ENCODE results near the gene NPDC1.
"Not testable (repeated sequence)": the region's sequence is repeated elsewhere in the genome, so short reads cannot be mapped to it uniquely, and the experiment has no call there.

Gene NPDC1

DNA sequence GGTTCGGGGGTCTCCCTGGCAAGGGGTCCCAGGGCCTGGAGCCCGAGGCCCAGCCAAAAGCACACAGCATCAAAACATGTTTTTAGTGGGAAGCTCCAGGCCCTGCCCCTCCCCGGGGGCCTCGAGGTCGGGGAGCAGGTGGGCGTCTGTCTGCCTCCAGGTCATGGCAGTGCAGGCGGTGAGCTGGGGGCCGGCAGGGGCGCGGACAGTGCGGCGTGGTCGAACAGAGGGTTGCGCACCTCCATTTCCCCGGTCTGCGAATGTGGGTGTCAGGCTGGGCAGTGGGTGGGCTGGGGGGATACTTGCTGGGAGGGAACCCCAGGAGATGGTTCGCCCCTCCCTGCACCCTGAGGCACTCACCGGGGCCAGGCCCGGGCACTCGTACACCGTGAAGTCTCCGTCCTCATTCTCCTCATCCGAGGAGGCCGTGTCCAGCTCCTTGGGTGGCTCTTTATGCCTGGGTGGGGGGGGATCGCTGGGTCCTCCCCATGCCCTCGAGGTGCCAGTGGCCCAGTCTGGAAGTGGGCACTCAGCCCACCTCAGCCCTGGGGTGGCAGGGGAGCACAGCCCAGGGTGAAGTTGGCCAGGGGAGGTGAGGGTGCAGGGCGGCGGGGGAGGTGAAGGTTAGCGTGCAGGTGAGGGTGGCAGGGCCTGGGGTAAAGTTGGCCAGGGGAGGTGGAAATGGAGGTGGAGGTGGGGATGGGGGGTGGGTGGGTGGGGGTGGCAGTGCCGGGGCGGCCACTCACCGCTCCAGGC, 6.2 kb downstream of the NPDC1 start:
- DNase-seq (ENCODE audit: low read depth), result no peak

DNA sequence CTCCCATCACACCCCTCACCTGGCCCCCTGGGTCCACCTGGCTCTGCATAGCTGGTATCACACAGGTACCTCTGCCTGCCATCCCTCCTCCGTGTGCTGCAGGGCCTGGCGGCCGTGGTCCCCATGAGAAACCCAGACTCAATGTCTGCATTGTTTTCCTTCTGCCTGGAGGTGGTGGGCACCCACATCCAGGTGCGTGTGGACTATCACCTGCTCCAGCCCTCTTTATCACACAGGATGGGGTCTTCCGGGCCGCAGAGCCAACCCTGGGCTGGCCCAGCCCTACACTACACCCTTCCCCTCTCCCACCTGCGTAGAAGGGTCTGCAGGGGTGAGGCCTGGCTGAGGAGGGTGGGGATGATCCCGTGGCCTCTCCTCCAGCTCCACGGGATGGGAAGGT, 7.1 kb downstream of the NPDC1 start:
- no peak for DNase-seq (ENCODE audit: low read depth)

DNA sequence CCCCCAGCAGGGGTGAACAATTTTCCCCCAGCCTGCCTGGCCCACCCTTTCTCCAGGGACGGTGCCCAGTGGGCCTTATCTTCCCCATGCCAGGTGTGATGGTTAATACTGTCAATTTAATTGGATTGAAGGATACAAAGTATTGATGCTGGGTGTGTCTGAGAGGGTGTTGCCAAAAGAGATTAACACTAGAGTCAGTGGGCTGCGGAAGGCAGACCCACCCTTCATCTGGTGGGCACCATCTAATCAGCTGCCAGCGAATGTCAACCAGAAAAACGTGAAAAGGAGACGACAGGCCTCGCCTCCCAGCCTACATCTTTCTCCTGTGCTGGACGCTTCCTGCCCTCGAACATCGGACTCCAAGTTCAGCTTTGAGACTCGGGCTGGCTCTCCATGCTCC, 8.5 kb downstream of the NPDC1 start:
- DNase-seq (ENCODE audit: low read depth), result no peak

DNA sequence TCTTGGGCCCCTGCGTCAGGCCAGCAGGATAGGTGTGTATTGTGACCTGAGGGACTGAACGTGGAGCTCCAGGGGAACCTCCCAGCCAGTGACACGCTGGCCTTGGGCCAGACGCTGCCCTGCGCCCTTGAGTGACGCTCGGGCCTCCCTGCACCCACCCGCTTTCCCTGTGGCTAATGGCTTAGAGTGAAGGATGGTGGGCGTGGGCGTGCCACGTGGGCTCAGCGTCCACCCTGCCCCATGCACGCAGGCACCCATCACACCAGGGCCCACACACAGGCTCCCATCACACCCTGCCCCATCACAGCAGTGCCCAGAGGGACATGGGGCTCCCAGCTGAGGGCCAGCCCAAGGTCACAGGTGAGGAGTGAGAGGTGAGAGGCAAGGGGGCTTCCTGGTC, 8.9 kb downstream of the NPDC1 start:
- DNase-seq (ENCODE audit: low read depth), result no peak

DNA sequence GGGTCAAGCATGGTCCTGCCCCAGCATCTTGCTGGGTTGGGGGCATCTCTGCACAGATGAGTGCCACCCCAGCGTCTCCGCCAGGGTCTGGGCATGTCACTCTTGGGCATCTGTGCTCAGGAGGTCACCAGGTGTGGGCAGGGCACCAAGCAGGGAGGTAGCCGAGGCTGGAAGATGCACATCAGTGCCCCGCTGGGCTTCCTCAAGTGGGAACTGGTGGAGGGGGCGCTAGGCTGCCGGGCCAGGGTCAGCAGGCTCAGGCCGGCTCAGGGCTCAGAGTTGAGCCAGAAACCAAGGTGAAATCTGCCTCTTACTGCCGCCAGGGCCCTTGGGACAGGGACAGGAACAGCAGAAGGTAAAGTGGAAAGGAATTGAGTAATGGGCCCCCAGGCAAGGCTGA, 10.0 kb downstream of the NPDC1 start:
- DNase-seq (ENCODE audit: low read depth), result no peak

DNA sequence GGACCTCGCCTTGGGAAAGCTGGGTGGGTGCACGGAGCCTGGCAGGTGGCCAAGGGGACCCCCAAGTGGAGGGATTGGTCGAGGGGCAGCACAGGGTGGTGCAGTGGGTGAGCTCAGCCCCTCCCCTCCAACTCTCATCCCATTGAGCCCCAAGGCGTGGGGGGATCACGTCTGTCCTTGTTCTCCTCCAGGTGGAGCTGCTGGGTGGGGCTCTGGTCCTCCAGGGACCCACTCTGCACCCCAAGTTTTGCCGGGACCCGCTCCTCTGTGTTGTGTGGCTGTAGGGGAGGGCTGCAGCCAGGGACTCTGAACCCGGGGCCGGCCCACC, 10.5 kb downstream of the NPDC1 start:
- DNase-seq (ENCODE audit: low read depth), result no peak

DNA sequence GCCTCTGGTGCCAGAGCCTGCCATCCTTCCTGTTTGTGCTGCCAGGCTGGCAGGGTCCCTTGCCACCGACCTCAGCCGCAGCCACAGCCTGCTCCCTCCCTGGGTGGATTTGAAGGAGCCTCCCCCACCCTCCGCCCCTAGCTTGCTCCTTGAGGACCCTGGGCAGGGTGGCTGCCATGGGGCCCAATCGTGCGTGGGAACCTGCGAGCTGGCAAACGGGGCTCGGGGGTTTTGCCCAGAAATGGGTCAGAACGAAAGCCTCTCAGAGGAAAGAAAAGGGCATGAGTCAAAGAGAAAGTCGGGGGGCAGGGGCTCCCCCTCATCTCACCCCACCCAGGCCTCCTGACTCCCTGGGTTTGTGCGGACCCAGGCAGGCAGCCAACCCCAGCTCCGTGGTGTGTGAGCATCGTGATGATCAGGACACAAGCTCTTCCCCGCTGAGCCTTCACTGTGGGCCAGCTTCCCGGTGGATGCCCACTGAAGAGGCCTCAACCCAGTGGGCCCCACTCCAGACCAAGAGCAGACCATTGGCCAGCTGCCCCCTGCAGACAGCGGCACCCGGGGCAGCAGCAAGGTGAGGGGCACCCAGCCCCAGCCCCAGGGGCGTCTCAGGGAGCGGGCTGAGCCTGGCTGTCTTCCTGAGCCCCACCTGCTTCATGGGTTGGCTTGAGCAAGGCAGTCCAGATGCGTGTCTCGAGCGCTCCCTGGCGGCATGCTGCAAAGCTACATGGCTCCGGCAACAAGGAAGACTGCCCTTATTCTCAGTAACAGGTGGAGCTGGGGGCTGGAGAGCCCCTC, 11.1 kb downstream of the NPDC1 start:
- peak; percentile 70 for DNase-seq (ENCODE audit: low read depth)

DNA sequence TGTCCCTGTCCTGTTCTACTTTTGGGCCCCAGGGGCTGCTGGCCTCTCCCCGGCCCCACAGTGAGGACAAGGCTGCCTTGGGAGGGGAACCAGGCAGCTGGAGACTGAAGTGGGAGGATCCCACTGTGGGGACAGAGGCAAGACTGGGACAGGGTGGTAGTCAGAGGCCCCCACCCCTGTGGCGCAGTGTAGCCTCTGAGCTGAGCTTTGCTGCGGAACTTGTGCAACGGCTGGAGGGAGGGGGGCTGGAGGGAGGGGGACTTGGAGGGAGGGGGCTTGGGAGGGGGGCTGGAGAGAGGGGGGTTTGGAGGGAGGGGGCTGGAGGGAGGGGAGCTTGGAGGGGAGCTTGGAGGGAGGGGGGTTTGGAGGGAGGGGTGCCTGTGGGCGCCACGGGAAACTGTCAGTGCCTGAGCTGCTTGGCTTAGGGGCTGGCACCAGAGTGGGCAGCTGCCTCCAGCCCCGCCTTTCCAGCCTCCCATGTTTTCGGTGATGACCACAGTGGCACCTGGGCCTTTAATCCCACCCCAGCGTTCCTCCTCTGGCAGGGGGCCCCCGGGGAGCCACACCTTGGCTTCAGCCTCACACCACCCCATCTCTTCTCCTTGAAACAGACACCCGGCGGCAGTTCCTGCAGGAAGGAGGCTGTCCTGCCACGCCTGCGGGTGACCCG, 11.8 kb downstream of the NPDC1 start:
- DNase-seq (ENCODE audit: low read depth), result no peak

DNA sequence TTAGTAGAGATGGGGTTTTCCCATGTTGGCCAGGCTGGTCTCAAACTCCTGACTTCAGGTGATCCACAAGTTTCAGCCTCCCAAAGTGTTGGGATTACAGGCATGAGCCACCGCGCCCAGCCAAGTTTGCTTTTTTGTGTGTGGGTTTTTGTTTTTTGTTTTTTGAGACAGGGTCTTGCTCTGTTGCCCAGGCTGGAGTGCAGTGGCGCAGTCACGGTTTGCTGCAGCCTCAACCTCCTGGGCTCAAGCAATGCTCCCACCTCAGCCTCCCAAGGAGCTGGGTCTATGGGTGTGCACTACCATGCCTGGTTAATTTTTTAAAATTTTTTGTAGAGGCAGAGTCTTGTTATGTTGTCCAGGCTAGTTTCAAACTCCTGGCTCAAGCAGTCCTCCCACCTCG, 12.5 kb downstream of the NPDC1 start:
- DNase-seq (ENCODE audit: low read depth), result not testable (repeated sequence)

DNA sequence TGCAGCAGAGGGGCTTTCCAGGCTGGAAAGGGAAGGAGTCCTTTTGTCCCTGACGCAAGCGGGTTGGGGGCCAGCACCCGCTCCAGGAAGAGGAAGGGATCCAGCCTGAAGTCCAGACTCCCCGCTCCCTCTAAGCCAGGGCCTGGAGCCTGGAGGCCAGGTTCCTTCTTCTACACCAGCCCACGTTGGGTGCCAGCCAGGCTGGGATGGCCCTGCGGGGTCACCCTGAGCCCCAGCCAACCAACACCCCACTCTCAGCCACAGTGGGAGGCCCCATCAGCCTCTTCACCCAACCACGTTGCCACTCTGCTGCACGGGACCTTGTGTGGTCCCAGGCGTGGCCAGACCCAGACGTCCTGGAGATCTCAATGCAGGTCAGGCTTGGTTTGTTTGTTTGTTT, 13.1 kb downstream of the NPDC1 start:
- DNase-seq (ENCODE audit: low read depth), result no peak

DNA sequence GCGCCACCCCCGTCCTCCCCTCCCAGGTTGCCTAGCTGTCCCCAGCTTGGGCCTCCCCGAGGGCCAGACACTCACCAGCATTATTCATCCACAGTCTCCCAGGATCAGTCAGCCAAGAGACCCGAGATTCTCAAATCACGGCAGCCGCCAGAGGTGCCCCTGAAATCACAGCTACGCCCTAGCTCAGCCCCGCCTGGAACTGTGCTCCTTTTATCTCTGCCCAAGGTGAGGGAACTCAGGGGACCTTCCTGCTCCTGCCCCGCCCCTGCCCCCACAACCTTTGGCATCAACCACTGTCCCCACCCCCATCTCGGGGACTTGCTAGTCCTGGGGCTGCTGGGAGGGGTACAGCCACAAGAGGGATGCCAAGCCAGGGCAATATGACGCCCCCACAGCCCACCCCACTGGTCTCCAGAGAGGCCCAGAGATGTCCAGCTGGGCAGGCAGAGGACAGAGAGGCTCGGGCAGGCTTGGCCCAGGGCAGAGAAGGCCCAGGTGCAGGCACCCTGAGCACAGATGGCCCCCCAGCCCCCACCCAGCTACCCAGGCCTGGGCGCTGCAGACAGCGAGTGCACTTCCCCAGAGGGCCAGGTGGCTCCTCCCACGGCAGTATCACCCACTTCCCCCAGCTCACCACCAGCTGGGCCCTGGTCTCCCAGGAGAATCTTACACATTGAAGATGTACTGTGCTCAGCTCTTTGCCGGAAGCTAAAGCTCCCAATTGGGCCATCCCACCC, 13.9 kb downstream of the NPDC1 start, which contains the start of gene FUT7:
Gene FUT7 (minus strand): TSS at position 185 of the 737 bp plus-strand sequence. CDS start 97 bp downstream, at position 88.
- no peak for DNase-seq (ENCODE audit: low read depth)

DNA sequence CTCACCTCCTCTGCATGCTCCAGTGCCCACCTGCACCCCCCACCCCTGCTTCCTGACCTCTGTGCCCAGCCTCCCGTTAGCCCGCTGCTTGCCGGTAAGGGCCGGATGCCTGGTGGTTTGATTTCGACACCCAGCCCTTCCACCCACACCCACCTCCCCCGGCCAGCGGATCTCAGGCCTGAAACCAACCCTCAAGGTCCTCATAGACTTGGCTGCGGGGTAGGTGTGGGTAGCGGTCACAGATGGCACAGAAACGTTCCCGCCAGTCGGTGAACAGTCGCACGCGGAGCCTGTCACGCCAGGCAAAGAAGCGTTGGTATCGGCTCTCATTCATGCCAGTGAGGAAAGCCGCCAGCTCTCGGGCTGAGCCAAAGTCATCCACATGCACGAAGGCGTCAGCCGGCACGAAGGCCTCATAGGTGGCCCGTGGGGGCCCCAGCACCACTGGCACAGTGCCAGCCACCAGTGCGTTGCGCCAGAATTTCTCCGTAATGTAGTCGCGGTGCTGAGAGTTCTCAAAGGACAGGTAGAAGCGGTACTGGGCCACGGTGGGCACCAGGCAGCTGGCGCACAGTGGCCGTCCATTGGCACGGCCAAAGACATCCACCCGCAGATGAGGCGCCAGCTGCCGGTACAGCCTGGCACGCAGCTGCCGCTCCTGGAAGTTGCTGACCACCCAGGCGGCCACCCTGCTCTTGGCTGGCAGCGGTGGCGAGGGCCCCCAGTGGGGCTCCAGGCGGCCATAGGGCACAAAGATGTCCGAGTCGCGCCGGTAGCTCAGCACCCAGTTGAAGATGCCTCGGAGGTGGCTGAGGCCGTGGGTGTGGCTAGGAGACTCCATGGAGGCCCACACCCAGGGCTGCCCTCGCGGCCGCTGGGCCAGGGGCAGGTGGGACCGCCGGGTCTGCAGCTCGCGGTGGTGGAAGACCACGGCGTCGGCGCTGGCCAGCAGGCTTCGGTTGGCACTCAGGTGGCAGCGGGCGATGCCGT, 15.1 kb downstream of the NPDC1 start:
- no peak for DNase-seq (ENCODE audit: low read depth)

DNA sequence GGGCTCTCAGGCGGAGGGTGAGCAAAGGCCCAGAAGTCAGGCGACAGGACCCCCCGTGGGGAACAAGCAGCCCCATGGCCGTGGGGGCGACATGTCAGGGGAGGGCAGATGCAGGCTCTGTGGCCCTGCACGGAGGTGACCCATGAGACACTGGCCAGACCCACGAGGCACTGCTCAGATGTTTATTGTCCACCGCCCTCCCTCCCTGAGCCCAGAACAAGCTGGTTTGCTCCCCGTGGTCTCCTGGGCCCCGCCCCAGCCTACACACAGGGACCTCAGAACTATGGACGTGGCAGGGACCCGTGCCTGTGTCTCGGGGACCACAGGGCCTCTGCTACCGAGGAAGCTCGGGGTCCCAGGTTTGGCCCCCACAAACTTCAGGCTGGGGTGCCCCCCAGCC, 16.0 kb downstream of the NPDC1 start:
- no peak for DNase-seq (ENCODE audit: low read depth)

DNA sequence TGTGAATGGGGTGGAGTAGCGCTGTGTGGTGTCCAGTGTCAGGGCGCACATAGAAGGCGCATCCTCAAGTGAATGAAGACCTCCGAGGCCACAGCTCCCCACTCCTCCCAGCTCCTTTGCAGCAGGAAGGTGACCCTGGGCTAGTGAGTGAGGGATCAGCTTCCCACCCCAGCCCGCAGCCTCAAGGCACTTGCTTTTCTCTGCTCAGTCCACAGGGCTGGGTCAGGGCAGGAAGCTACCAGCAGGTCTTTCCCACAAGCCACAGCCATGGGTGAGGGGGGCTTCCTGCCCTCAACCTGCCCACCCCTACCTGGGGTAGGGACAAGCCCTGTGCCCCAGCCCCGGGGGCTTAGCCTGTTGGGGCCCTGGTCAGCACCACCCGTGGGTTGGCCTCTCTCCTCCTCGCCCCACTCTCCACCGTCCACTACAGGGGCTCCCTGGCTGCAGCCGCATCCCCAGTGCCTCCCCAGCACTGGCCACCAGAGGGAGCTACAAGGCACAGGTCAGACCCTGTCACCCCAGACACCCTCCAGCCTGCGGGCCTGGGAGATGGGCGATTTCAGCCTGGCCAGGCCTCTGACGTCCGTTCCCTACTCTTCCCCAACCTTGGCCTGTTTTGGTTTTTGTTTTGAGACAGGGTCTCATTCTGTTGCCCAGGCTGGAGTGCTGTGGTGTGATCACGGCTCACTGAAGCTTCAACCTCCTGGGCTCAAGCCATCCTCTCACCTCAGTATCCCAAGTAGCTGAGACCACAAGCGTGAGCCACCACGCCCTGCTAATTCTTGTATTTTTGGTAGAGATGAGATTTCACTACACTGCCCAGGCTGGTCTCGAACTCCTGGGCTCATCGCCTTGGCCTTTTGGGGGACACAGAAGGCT, 16.7 kb downstream of the NPDC1 start:
- peak; percentile 64 for DNase-seq (ENCODE audit: low read depth)

DNA sequence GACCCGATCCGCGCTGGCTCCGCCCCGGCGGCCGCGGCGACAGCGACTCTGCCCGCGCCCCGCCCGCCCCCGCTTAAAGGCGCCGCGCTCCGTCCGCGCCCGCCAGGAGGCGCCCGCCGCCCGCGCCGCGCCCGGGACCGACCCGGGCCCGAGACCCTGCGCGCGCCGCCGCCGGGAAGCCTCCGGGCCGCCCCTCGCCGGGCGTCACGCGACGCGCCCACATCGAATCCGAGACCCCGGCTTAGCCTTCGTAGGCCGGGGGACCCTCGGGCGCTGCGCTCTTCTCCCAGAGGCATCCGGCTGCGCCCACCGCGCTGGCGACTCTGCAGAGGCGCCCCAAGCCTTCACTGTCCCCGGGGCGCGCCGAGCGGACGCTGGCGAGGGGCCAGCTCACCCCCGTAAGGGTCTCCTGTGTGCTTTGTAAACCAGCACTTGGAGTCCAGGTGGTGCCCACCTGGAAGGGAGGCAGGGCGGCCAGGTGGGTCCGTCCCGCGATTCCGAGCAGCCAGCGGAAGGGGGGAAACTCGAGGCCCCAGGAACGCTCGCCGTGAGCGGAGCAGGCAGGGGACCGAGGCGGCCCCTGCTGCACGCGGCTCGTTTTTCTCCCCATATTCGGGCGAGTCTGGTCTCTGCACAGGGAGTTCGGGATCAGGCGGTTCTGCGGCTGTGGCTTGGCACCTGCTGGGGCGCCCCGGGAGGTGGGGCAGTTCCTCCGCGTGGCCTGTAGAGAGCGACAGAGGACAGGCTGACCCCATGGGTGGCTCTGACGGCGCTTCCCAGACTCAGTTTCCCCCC, 17.5 kb downstream of the NPDC1 start:
- DNase-seq (ENCODE audit: low read depth), result no peak

DNA sequence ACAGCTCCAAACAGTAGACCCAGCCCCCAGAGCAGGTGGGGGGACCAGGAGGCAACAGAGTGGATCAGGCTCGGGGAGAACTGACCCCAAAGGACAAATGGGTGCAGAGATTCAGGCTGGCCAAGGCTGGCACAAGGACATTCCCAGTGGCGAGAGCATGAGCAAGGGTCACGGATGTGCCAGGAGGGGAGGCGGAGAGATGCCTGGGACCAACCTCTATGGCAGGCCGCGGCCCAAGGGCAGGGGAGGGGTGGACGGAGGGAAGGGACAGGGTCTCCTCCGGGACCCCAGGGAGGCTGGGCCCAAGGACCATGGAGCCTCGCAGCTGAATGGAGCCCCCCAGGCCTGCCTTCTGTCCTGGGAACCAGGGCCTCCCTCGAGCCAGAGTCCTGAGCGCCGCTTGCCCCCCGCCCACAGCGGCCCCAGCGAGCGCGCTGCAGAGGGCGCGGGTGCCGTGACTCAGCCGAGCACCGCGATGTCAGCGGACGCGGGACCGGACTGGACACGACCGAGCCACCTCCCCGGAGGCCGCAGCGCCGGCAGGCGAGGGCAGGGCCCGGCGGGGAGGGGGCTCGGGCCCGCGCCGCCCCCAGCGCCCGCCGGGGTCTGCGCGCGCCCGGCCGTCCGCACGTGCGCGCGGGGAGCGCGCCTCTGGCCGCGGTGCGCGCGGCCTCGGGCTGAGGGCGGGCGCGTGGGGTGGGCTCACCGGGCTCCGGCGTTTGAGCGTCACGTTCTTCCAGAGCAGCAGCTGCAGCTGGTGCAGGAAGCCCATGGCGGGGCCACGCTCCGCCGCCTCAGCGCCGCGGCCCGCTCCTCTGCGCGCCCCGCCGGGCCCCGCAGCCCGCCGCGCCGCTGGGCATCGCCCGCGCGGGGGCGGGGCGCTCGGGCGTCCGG, 18.4 kb downstream of the NPDC1 start, which contains the start of gene ABCA2:
Gene ABCA2 (minus strand): TSS at position 869 of the 894 bp plus-strand sequence. CDS start 97 bp downstream, at position 772.
- DNase-seq (ENCODE audit: low read depth), result no peak

DNA sequence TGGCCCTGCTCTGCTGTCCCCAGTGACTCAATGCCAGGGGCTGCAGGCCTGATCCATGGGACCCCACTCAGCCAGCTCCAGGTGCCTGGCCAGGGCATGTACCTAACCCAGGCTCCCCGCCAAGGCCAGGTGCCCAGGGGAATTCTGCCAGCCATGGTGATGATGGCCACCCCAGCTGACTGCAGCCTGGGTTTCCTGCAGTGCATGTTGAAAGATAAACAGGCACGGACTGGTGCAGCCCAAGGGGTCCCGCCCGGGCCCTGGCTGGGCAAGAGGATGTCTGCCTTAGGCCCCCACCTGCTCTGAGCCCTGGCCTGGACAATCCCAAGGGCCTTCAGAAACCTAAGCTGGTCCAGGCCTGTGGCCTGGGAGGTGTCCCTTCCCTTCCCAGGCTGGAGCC, 19.1 kb downstream of the NPDC1 start:
- no peak for DNase-seq (ENCODE audit: low read depth)

DNA sequence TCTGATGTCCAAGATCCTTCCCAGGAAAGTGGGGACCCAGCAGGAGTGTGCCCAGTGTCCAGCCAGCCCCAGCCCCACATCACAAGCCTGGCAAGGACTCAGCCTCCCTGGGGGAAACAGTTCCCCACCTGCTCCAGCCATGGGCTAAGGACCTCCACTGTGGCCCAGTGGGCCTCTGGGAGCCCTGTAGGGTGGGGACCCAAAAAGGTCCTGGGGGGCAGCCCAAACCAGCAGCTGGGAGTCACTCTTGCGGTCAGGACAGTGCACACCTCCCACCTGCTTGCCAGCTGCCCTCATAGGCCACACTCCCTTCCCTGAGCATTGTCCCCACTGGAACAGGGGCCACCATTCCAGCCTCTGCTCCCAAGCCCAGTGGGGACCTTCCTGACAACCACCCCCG, 19.6 kb downstream of the NPDC1 start:
- DNase-seq (ENCODE audit: low read depth), result no peak
